Measurements from ENCODE around the gene GNAO1. TPM values are rescaled to one million over a fixed set of nuclear protein-coding genes. Genes with fewer than 3 reads are reported as not detected.

The GNAO1 gene
- total RNA-seq, 4 donors from 2014 or later, result 2.7 to 12.9 (median 6.1) TPM

GRCh38 chr16:56282451-56282850 is 91.2 kb downstream of the GNAO1 start:
- Histone ChIP-seq H3K4me1 (no peaks in the 10 kb centered on the region), H3K27ac (no peak overlapping the region), H3K9me3 (no peaks in the 10 kb centered on the region), H3K4me3 (no peak overlapping the region), H3K27me3 (no peaks in the 10 kb centered on the region), H3K36me3 (no peaks in the 10 kb centered on the region)
- WGBS, 2 donors, result 76 to 85% methylated on average over 3 of the region's 3 CpGs
- TF ChIP-seq, protein P1, sequence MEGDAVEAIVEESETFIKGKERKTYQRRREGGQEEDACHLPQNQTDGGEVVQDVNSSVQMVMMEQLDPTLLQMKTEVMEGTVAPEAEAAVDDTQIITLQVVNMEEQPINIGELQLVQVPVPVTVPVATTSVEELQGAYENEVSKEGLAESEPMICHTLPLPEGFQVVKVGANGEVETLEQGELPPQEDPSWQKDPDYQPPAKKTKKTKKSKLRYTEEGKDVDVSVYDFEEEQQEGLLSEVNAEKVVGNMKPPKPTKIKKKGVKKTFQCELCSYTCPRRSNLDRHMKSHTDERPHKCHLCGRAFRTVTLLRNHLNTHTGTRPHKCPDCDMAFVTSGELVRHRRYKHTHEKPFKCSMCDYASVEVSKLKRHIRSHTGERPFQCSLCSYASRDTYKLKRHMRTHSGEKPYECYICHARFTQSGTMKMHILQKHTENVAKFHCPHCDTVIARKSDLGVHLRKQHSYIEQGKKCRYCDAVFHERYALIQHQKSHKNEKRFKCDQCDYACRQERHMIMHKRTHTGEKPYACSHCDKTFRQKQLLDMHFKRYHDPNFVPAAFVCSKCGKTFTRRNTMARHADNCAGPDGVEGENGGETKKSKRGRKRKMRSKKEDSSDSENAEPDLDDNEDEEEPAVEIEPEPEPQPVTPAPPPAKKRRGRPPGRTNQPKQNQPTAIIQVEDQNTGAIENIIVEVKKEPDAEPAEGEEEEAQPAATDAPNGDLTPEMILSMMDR (IDR thresholded peaks at IDR 0.05), result no peak
- no peak for TF ChIP-seq EP300 (IDR thresholded peaks at IDR 0.05)
- TF ChIP-seq POLR2A (IDR thresholded peaks at IDR 0.05), result no peak
- no peak for DNase-seq (ENCODE audit: low spot score in 2 of 2)

- H3K9me3 ChIP-seq, result no peaks in the 10 kb centered on the region
- no peak overlapping the region for H3K27ac ChIP-seq
- no peak for TF ChIP-seq POLR2A (IDR thresholded peaks at IDR 0.05)
- TF ChIP-seq EP300 (IDR thresholded peaks at IDR 0.05), result no peak
- no peaks in the 10 kb centered on the region for H3K27me3 ChIP-seq
- 80 to 86% methylated on average over 2 of the region's 2 CpGs for WGBS, 2 donors
- no peak overlapping the region for H3K4me3 ChIP-seq
- H3K4me1 ChIP-seq, result no peaks in the 10 kb centered on the region
- H3K36me3 ChIP-seq, result no peaks in the 10 kb centered on the region
- DNase-seq (ENCODE audit: low spot score in 2 of 2), result no peak
Observed at GRCh38 chr16:56284521-56284920, 93.2 kb downstream of the GNAO1 start.

- Histone ChIP-seq H3K9me3 (no peaks in the 10 kb centered on the region), H3K27ac (no peak overlapping the region), H3K27me3 (no peaks in the 10 kb centered on the region), H3K36me3 (no peaks in the 10 kb centered on the region), H3K4me3 (no peak overlapping the region), H3K4me1 (no peaks in the 10 kb centered on the region)
- TF ChIP-seq EP300 (IDR thresholded peaks at IDR 0.05) (no peak), POLR2A (IDR thresholded peaks at IDR 0.05) (no peak)
- TF ChIP-seq, protein P1 (IDR thresholded peaks at IDR 0.05), result no peak
- no peak for DNase-seq (ENCODE audit: low spot score in 2 of 2)
- WGBS, 2 donors, result 77 to 83% methylated on average over 7 of the region's 7 CpGs
Observed at GRCh38 chr16:56286809-56287208, 95.5 kb downstream of the GNAO1 start.

- WGBS, 2 donors, result 89 to 91% methylated on average over 7 of the region's 7 CpGs
- no peak overlapping the region for H3K27ac ChIP-seq
- no peak for DNase-seq (ENCODE audit: low spot score in 2 of 2)
Observed at GRCh38 chr16:56288019-56288418, 96.7 kb downstream of the GNAO1 start.

GRCh38 chr16:56289416-56289815 is 98.1 kb downstream of the GNAO1 start:
- no peak for TF ChIP-seq EP300 (IDR thresholded peaks at IDR 0.05)
- TF ChIP-seq POLR2A (IDR thresholded peaks at IDR 0.05), result no peak
- TF ChIP-seq, protein P1 (IDR thresholded peaks at IDR 0.05), result no peak
- H3K27ac ChIP-seq, result no peak overlapping the region
- H3K36me3 ChIP-seq, result no peaks in the 10 kb centered on the region
- DNase-seq (ENCODE audit: low spot score in 2 of 2), result no peak
- H3K4me3 ChIP-seq, result no peak overlapping the region
- peaks cover 0 to 8% (median 0%) of the 10 kb centered on the region in 4 donors for H3K4me1 ChIP-seq
- H3K27me3 ChIP-seq, result no peaks in the 10 kb centered on the region
- H3K9me3 ChIP-seq, result no peaks in the 10 kb centered on the region
- WGBS, 2 donors, result 90 to 92% methylated on average over 9 of the region's 9 CpGs

More at GRCh38 chr16:56288019-56288418, 96.7 kb downstream of the GNAO1 start:
- Histone ChIP-seq H3K4me1 (no peaks in the 10 kb centered on the region), H3K4me3 (no peak overlapping the region), H3K36me3 (no peaks in the 10 kb centered on the region), H3K9me3 (no peaks in the 10 kb centered on the region), H3K27me3 (no peaks in the 10 kb centered on the region)
- TF ChIP-seq EP300 (IDR thresholded peaks at IDR 0.05), result no peak
- no peak for TF ChIP-seq POLR2A (IDR thresholded peaks at IDR 0.05)
- TF ChIP-seq, protein P1 (IDR thresholded peaks at IDR 0.05), result no peak

DNA sequence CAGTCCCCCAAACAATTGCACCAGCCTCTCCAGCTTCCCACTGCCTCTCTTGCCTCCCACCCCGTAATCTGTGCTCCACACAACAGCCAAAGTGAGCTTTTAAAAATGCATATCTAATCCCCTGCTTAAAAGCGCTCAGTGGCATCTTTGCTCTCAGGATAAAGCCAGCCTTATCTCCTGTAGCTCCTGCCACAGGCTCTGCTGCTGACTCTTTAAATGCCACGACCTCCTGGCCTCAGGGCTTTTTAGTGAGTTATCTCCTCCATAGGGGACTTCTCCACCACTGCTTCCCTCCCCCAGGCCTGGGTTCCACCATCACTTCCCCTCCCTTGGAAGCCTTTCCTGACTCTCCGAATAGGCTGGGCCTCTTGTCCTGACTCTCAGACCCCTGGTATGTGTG is 98.6 kb downstream of the GNAO1 start:
- Histone ChIP-seq H3K36me3 (no peaks in the 10 kb centered on the region), H3K4me1 (peaks cover 0 to 12% (median 0%) of the 10 kb centered on the region in 4 donors), H3K4me3 (no peak overlapping the region), H3K9me3 (no peaks in the 10 kb centered on the region), H3K27me3 (no peaks in the 10 kb centered on the region), H3K27ac (no peak overlapping the region)
- 76 to 79% methylated on average over 4 of the region's 4 CpGs for WGBS, 2 donors
- no peak for DNase-seq (ENCODE audit: low spot score in 2 of 2)
- TF ChIP-seq, protein P1 (IDR thresholded peaks at IDR 0.05), result no peak
- TF ChIP-seq EP300 (IDR thresholded peaks at IDR 0.05) (no peak), POLR2A (IDR thresholded peaks at IDR 0.05) (no peak)
